ENCODE results near the gene EWSR1. TPM values are rescaled to one million over a fixed set of nuclear protein-coding genes. Genes with fewer than 3 reads are reported as not detected.

The EWSR1 gene
- total and polyA plus RNA-seq, 2 of the 4 experiments (the other 2 are of a cell fraction), result 243 to 518 TPM

- no peak overlapping the region for H4K8ac ChIP-seq (ENCODE audit: low read depth in 2 of 2, low read length in 2 of 2)
- no peaks in the 10 kb centered on the region for H3K36me3 ChIP-seq (ENCODE audit: control insufficient read depth, insufficient read depth, low read length)
- in situ Hi-C loops (cut with MboI; ENCODE audit: low sequenced_read_pairs), result no loop called here
- BruUV-seq (replicated peaks), result no TSS peak
- no peaks in the 10 kb centered on the region for H3K4me1 ChIP-seq (ENCODE audit: control insufficient read depth, insufficient read depth, low read length)
- H3K4ac ChIP-seq (ENCODE audit: low read depth, low read length), result no peak overlapping the region
- no peak overlapping the region for H2BK20ac ChIP-seq (ENCODE audit: low read depth, low read length)
- H3K4me3 ChIP-seq (ENCODE audit: insufficient read depth, low read depth, low read length), result no peak overlapping the region
- intact Hi-C loops (cut with micrococcal nuclease), result no loop called here
- H3K4me2 ChIP-seq (ENCODE audit: low read depth, low read length), result no peak overlapping the region
- no peak overlapping the region for H2BK15ac ChIP-seq (ENCODE audit: low read depth, low read length)
- peak; percentile 67 for ATAC-seq (ENCODE audit: low read depth)
- H3K27me3 ChIP-seq (ENCODE audit: control insufficient read depth, insufficient read depth, low read length), result peaks cover 23% of the 10 kb centered on the region
- no peak overlapping the region for H3K27ac ChIP-seq (ENCODE audit: insufficient read depth, low read length)
- no peak overlapping the region for H3K14ac ChIP-seq (replicated peaks; ENCODE audit: low read depth, low read length)
- no peak for DNase-seq
- TF ChIP-seq POLR2A (IDR thresholded peaks at IDR 0.05; ENCODE audit: low read depth, low read length), result no peak
- no peak for TF ChIP-seq BHLHE40 (IDR thresholded peaks at IDR 0.05; ENCODE audit: low read depth, low read length)
- TF ChIP-seq CTCF (conservative IDR thresholded peaks at IDR 0.05; ENCODE audit: low read depth, low read length), result peak; percentile 22; the same call in 1 of the 2 replicates
- no peak for TF ChIP-seq FOS (IDR thresholded peaks at IDR 0.05; ENCODE audit: low read depth, low read length)
- TF ChIP-seq NFE2L2 (IDR thresholded peaks at IDR 0.05; ENCODE audit: low read depth, low read length), result no peak
- CTCF ChIA-PET, result interaction anchor here (1.1 kb wide), 1 partner anchor 37 kb away, joined by 3 read pairs; no protein-coding TSS in a partner anchor
- no peak overlapping the region for H2AFZ ChIP-seq (replicated peaks; ENCODE audit: low read length, poor library complexity)
- H3K9me1 ChIP-seq (ENCODE audit: insufficient read depth, low read length), result no peaks in the 10 kb centered on the region
- no peak overlapping the region for H2BK120ac ChIP-seq (ENCODE audit: low read depth, low read length)
- POLR2A ChIA-PET (ENCODE audit: unreplicated experiment), result no interaction called here
- dilution Hi-C loops (cut with HindIII; ENCODE audit: low sequenced_read_pairs, unreplicated experiment), result no loop called here
- no peaks in the 10 kb centered on the region for H3K79me1 ChIP-seq (ENCODE audit: low read depth in 1 of 2, low read length in 2 of 2)
- no peak overlapping the region for H3K56ac ChIP-seq (ENCODE audit: extremely low read depth, insufficient read depth, low read length)
- H3K23ac ChIP-seq (ENCODE audit: low read depth, low read length), result no peak overlapping the region
- no CpG with 5 or more reads among the region's 1 CpG for WGBS, 2 experiments (ENCODE audit: extremely low coverage in 2 of 2, insufficient read length in 1 of 2)
- H2BK5ac ChIP-seq (ENCODE audit: low read depth, low read length, poor library complexity, severe bottlenecking), result no peak overlapping the region
- H2AK5ac ChIP-seq (ENCODE audit: low read depth, low read length), result no peak overlapping the region
- H4K5ac ChIP-seq (ENCODE audit: low read depth, low read length), result no peak overlapping the region
- no peaks in the 10 kb centered on the region for H4K20me1 ChIP-seq (ENCODE audit: insufficient read depth, low read length)
- H3K18ac ChIP-seq (ENCODE audit: low read depth, low read length), result no peak overlapping the region
- no peaks in the 10 kb centered on the region for H3K9me3 ChIP-seq (ENCODE audit: control insufficient read depth, insufficient read depth, low read length)
- no peak overlapping the region for H3K9ac ChIP-seq (ENCODE audit: low read depth, low read length)
- H4K91ac ChIP-seq (ENCODE audit: insufficient read depth, low read depth, low read length), result no peak overlapping the region
- H2AK9ac ChIP-seq (replicated peaks; ENCODE audit: low read depth, low read length, poor library complexity), result no peak overlapping the region
These were observed 52.5 kb downstream of the EWSR1 start for GRCh38 chr22:29320546-29320945.

Data from IMR-90 (cell line).